ENCODE results near the gene AKAP8.

AKAP8 gene

DNA sequence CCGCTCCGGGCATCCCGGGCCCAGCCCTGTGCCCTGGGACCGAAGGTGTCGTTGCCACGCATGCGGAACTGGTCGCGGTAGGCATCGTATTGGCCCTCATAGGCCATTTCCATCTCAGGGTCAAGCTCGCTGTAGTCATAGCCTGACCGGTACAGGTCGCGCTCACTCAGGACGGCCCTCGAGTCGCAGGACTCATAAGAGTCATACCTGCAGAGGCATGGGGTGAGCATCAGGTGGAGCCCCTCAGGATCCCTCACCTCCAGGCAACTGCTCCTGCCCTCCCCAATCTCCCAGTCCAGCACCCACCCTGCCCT, 21.8 kb upstream of the AKAP8 start:
- TF ChIP-seq, protein P1, sequence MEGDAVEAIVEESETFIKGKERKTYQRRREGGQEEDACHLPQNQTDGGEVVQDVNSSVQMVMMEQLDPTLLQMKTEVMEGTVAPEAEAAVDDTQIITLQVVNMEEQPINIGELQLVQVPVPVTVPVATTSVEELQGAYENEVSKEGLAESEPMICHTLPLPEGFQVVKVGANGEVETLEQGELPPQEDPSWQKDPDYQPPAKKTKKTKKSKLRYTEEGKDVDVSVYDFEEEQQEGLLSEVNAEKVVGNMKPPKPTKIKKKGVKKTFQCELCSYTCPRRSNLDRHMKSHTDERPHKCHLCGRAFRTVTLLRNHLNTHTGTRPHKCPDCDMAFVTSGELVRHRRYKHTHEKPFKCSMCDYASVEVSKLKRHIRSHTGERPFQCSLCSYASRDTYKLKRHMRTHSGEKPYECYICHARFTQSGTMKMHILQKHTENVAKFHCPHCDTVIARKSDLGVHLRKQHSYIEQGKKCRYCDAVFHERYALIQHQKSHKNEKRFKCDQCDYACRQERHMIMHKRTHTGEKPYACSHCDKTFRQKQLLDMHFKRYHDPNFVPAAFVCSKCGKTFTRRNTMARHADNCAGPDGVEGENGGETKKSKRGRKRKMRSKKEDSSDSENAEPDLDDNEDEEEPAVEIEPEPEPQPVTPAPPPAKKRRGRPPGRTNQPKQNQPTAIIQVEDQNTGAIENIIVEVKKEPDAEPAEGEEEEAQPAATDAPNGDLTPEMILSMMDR (IDR thresholded peaks at IDR 0.05; ENCODE audit: insufficient read depth, low read length, poor library complexity, severe bottlenecking), result no peak
- Histone ChIP-seq H3K36me3 (ENCODE audit: control insufficient read depth, insufficient read depth, low read length) (peaks cover 52% of the 10 kb centered on the region), H3K27me3 (replicated peaks; ENCODE audit: control insufficient read depth, insufficient read depth, low read length) (no peaks in the 10 kb centered on the region), H3K4me3 (replicated peaks; ENCODE audit: low read depth, low read length) (no peak overlapping the region)
- no peak for DNase-seq (ENCODE audit: extremely low read depth, insufficient read length)

DNA sequence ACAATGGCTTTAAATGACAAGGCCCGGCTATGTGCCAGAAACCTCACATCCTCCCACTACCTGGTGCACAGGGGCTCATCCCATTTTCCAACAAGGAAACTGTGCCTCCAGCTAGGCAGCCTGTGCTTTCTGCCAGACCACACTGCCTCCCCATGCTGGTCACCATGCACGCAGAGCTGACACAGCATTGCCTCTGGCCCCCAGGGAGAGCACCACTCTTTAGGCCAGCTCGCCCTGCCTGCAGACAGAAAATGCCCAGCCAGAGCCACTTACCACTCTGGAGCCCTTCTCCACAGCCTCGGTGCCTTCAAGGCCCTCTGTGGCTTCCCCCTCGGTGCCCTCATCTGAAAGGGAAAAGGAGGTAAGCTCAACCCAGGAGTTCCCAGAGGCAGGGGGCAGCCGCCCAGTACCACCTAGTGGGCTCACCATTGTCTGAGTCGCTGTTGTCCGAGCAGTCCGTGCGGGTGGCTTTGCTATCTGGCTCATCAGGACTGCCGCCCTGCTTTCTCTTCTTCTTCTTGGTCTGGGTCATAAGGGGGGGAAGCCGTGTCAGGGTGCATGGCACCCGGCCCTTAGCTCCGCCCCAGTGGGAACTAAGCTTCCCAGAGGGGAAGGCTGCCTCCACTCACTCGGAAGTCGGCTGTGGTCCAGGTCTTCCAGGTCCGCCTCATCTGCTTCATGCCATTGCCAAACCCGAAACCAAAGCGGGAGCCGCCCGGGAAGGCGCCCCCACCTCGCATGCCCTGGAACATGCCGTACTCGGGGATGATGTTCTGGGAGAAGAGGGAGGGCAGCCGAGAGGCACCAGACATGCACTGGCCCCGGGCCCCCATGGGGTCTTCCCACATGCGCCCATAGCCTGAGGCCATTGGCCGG, 21.2 kb upstream of the AKAP8 start:
- Histone ChIP-seq H3K27me3 (replicated peaks; ENCODE audit: control insufficient read depth, insufficient read depth, low read length) (no peaks in the 10 kb centered on the region), H3K4me3 (replicated peaks; ENCODE audit: low read depth, low read length) (no peak overlapping the region), H3K36me3 (ENCODE audit: control insufficient read depth, insufficient read depth, low read length) (peaks cover 51% of the 10 kb centered on the region)
- TF ChIP-seq, protein P1 (IDR thresholded peaks at IDR 0.05; ENCODE audit: insufficient read depth, low read length, poor library complexity, severe bottlenecking), result no peak
- DNase-seq (ENCODE audit: extremely low read depth, insufficient read length), result no peak

DNA sequence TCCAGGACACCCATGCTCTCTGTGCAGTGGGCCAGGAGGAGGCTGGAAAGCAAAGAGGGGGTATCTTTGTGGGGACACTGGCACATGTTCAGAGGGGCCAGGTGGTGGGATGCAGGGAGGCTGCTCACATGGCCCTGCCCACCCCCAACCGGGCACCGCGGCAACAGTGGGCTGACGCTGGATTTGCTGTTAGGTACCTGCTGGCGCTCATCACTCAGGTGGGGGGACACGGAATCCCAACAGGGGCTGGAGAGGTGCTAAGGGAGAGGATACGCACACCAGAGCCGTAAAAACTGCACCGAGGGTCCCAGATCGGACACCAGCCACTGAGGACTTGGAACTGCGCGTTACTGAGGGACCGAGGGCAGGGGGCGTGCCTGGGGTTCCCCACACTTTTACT, 20.0 kb upstream of the AKAP8 start:
- H3K27me3 ChIP-seq (replicated peaks; ENCODE audit: control insufficient read depth, insufficient read depth, low read length), result no peaks in the 10 kb centered on the region
- peaks cover 51% of the 10 kb centered on the region for H3K36me3 ChIP-seq (ENCODE audit: control insufficient read depth, insufficient read depth, low read length)
- no peak for DNase-seq (ENCODE audit: extremely low read depth, insufficient read length)
- H3K4me3 ChIP-seq (replicated peaks; ENCODE audit: low read depth, low read length), result no peak overlapping the region
- TF ChIP-seq, protein P1 (IDR thresholded peaks at IDR 0.05; ENCODE audit: insufficient read depth, low read length, poor library complexity, severe bottlenecking), result no peak

DNA sequence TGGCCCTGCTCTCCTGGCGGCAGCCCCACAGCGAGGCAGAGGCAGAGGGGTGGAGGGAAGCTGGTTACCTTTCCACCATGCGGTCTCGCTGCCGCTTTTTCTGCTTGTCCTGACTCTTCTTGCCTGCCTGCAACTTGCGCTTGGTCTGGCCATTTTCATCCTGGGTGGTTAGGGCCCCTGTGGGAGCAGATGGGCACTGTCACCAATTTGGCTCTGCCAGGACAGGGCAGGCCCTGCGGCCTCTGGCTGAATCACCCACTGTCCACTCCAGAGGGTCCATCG, 19.6 kb upstream of the AKAP8 start:
- DNase-seq (ENCODE audit: extremely low read depth, insufficient read length), result no peak
- no peak overlapping the region for H3K4me3 ChIP-seq (replicated peaks; ENCODE audit: low read depth, low read length)
- H3K27me3 ChIP-seq (replicated peaks; ENCODE audit: control insufficient read depth, insufficient read depth, low read length), result no peaks in the 10 kb centered on the region
- TF ChIP-seq, protein P1 (IDR thresholded peaks at IDR 0.05; ENCODE audit: insufficient read depth, low read length, poor library complexity, severe bottlenecking), result no peak
- H3K36me3 ChIP-seq (ENCODE audit: control insufficient read depth, insufficient read depth, low read length), result peaks cover 51% of the 10 kb centered on the region

DNA sequence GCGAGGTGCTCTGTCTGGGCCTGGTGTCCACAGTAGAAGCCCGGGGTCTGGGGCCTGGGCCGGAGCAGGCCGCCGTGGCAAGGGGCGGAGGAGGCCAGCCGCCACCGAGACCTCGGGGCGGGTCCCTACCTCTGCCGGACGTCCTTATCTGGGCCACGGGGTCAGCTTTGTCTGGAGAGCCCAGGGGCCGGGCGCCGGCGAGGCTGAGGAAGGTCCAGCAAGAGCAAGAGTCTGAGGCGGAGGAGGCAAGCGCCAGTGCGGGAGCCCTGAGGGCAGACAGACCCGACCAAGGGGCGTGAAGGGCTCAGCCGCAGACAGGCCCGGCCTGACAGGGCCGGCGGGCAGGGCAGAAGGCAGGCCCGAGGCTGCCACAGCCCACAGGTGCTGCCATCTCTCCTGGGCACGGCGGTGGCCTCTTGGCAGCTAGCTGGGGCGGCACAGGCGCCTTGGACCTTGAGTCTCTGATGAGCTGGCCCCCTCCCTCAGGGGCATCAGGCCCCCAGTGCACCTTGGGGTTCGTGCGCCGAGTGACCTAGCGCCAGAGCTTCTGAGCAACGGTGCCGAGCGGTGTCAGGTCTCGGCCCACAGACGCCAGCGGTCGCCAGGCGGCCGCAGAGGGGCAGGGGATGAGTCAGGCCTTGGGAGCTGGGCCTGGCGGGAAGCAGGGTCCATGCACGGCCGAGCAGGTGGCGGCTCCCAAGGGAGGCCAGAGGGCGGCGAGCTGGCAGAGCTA, 19.1 kb upstream of the AKAP8 start:
- Histone ChIP-seq H3K27me3 (replicated peaks; ENCODE audit: control insufficient read depth, insufficient read depth, low read length) (no peaks in the 10 kb centered on the region), H3K4me3 (replicated peaks; ENCODE audit: low read depth, low read length) (no peak overlapping the region), H3K36me3 (ENCODE audit: control insufficient read depth, insufficient read depth, low read length) (peaks cover 51% of the 10 kb centered on the region)
- TF ChIP-seq, protein P1 (IDR thresholded peaks at IDR 0.05; ENCODE audit: insufficient read depth, low read length, poor library complexity, severe bottlenecking), result no peak
- DNase-seq (ENCODE audit: extremely low read depth, insufficient read length), result no peak
